ENCODE results near the gene PEX16. TPM values are rescaled to one million over a fixed set of nuclear protein-coding genes. Genes with fewer than 3 reads are reported as not detected.
A peak's percentile ranks its signal among the peaks of the same experiment; 100 is the strongest.

The PEX16 gene
- polyA plus RNA-seq, 1 experiment = 16.0 TPM

DNA sequence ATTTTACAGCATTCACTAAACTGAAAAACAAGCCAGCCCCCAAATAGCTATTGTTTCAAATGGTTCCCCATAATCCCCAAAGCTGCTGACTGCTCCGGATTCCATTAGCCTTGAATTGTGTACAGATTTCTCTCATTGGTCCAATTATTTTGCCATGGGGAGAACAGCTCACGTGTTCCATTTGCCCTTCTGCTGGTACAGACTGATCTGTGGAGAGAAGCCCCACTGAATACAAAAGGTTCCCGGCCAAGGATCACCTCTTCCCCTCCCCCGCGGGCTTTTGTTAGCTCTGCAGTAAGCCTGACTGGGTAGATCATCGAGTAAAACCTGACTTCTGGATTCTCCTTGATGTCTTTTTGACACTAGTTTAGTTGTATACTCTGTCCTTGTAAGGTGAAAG, 41.3 kb downstream of the PEX16 start:
- H3K4me3 ChIP-seq (ENCODE audit: low read depth, low read length) = no peak overlapping the region
- H3K27me3 ChIP-seq (ENCODE audit: control insufficient read depth, insufficient read depth, low read length) = no peaks in the 10 kb centered on the region
- ChIA-PET CTCF (interaction anchor here (0.5 to 2.5 kb wide), 2 partner anchors 16 to 34 kb away, joined by 3 to 9 read pairs; no protein-coding TSS in a partner anchor), POLR2A (interaction anchor here (0.6 kb wide), 1 partner anchor 30 kb away, joined by 6 read pairs; no protein-coding TSS in a partner anchor)
- DNase-seq (ENCODE audit: low read depth, low spot score) = no peak
- H3K9me3 ChIP-seq (ENCODE audit: control insufficient read depth, insufficient read depth, low read length) = no peaks in the 10 kb centered on the region
- H3K27ac ChIP-seq (ENCODE audit: low read depth, low read length) = no peak overlapping the region
- TF ChIP-seq CTCF (IDR thresholded peaks at IDR 0.05; ENCODE audit: low read depth, low read length) = no peak

- CTCF ChIA-PET = interaction anchor here (0.6 to 4.2 kb wide), 28 partner anchors 10 to 1260 kb away, joined by 3 to 75 read pairs (median 4); partner anchors contain the start of genes CRY2 and PEX16
- peak overlapping the region; percentile 78 for H3K27ac ChIP-seq (ENCODE audit: low read depth, low read length)
Measured at GRCh38 chr11:45872651-45873356, 44.9 kb downstream of the PEX16 start.

DNA sequence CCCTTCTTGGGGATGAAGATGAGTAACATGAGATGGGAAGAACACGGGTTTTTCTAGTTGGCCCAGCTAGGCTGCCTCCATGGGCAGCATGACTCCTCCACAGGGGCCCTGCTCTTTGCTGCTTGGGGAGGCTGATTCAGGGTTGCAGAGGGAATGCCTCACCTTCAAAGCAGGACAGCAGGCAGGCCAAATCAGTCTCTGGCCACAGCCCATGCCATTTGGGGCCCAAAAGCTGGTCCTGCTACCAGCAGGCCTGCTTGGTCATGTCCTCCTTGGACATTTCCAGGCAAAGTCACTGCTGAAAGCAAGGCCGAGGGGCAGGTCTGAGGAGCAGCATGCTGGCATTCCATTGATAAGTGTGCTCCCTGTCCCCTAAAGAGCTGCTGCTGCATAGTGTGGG, 46.0 kb downstream of the PEX16 start:
- no peak overlapping the region for H3K27ac ChIP-seq (ENCODE audit: low read depth, low read length)
- no peak for TF ChIP-seq CTCF (IDR thresholded peaks at IDR 0.05; ENCODE audit: low read depth, low read length)
- ChIA-PET CTCF (interaction anchor here (0.6 to 4.2 kb wide), 7 partner anchors 9 to 135 kb away, joined by 3 to 75 read pairs (median 6); no protein-coding TSS in a partner anchor), POLR2A (no interaction called here)
- H3K4me3 ChIP-seq (ENCODE audit: low read depth, low read length) = no peak overlapping the region
- no peak for DNase-seq (ENCODE audit: low read depth, low spot score)
- H3K9me3 ChIP-seq (ENCODE audit: control insufficient read depth, insufficient read depth, low read length) = no peaks in the 10 kb centered on the region
- H3K27me3 ChIP-seq (ENCODE audit: control insufficient read depth, insufficient read depth, low read length) = no peaks in the 10 kb centered on the region

More at GRCh38 chr11:45872651-45873356, 44.9 kb downstream of the PEX16 start:
- POLR2A ChIA-PET = interaction anchor here (0.9 to 1.7 kb wide), 3 partner anchors 9 to 26 kb away, joined by 3 to 7 read pairs (median 7); partner anchors contain the start of gene CRY2
- no peaks in the 10 kb centered on the region for H3K27me3 ChIP-seq (ENCODE audit: control insufficient read depth, insufficient read depth, low read length)
- peak; percentile 83 for TF ChIP-seq CTCF (IDR thresholded peaks at IDR 0.05; ENCODE audit: low read depth, low read length)
- peak; percentile 61 for DNase-seq (ENCODE audit: low read depth, low spot score)
- no peak overlapping the region for H3K4me3 ChIP-seq (ENCODE audit: low read depth, low read length)
- no peaks in the 10 kb centered on the region for H3K9me3 ChIP-seq (ENCODE audit: control insufficient read depth, insufficient read depth, low read length)

DNA sequence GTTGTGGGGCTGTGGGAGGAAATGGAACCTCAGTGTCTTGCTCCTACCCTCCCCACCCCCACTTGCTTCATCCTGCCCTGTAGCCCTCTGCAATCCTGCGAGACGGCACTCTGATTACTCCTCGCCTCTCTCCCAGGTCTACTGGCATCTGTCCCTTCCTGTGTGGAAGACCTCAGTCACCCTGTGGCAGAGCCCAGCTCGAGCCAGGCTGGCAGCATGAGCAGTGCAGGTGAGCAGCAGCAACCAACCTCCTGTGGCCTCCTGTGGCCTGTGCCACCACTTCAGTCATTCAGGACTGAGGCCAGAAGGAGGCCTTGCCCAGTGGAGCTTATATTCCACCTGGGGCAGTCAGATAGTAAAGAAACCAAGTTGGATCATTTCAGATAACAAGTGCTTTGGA, 47.0 kb downstream of the PEX16 start:
- TF ChIP-seq CTCF (IDR thresholded peaks at IDR 0.05; ENCODE audit: low read depth, low read length) = no peak
- Histone ChIP-seq H3K9me3 (ENCODE audit: control insufficient read depth, insufficient read depth, low read length) (no peaks in the 10 kb centered on the region), H3K27ac (ENCODE audit: low read depth, low read length) (no peak overlapping the region), H3K4me3 (ENCODE audit: low read depth, low read length) (no peak overlapping the region), H3K27me3 (ENCODE audit: control insufficient read depth, insufficient read depth, low read length) (no peaks in the 10 kb centered on the region)
- ChIA-PET POLR2A (no interaction called here), CTCF (interaction anchor here (4.2 kb wide), 1 partner anchor 8 kb away, joined by 75 read pairs; no protein-coding TSS in a partner anchor)
- DNase-seq (ENCODE audit: low read depth, low spot score) = no peak

DNA sequence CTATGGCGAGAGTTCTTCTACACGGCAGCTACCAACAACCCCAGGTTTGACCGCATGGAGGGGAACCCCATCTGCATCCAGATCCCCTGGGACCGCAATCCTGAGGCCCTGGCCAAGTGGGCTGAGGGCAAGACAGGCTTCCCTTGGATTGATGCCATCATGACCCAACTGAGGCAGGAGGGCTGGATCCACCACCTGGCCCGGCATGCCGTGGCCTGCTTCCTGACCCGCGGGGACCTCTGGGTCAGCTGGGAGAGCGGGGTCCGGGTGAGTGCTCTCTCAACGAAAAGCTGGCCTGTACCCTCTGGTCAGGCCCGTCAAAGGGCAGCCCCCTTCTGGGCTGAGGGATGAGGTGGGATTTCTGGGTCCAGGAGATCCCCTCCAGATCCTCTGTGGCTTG, 48.1 kb downstream of the PEX16 start:
- no peaks in the 10 kb centered on the region for H3K27me3 ChIP-seq (ENCODE audit: control insufficient read depth, insufficient read depth, low read length)
- no peaks in the 10 kb centered on the region for H3K9me3 ChIP-seq (ENCODE audit: control insufficient read depth, insufficient read depth, low read length)
- ChIA-PET POLR2A (no interaction called here), CTCF (no interaction called here)
- DNase-seq (ENCODE audit: low read depth, low spot score) = no peak
- no peak overlapping the region for H3K4me3 ChIP-seq (ENCODE audit: low read depth, low read length)
- no peak for TF ChIP-seq CTCF (IDR thresholded peaks at IDR 0.05; ENCODE audit: low read depth, low read length)
- no peak overlapping the region for H3K27ac ChIP-seq (ENCODE audit: low read depth, low read length)
